SK-N-MC (cell line): Measurements from ENCODE around the gene METRNL.
"Not testable (repeated sequence)": the region's sequence is repeated elsewhere in the genome, so short reads cannot be mapped to it uniquely, and the experiment has no call there.

Experiments used
- DNase-seq: peaks from one replicate; pipeline ENCODE4 v3.0.0-alpha.2; 2011; ENCODE audit warnings: low read depth, low spot score
- H3K27ac ChIP-seq: fragments of 200-600 bp; sonication (generic); 2 replicates; pipeline ENCODE4 v1.5.1; 2016; ENCODE audit warnings: mixed run types
- H3K36me3 ChIP-seq: fragments of 200-600 bp; sonication (generic); 2 replicates; pipeline ENCODE4 v1.6.1; 2017; ENCODE audit warnings: antibody characterized with exemption, low read length, mixed read lengths; ENCODE audit not compliant: insufficient read depth
- H3K4me3 ChIP-seq: fragments of 200-600 bp; sonication (generic); 2 replicates; pipeline ENCODE4 v1.5.1; 2016
- H3K9ac ChIP-seq: fragments of 200-600 bp; sonication (generic); 2 replicates; pipeline ENCODE4 v1.8.0; 2017; ENCODE audit warnings: mixed run types, mixed read lengths; ENCODE audit not compliant: insufficient read length
- H3K9me3 ChIP-seq: fragments of 200-600 bp; sonication (generic); 2 replicates; pipeline ENCODE4 v1.6.1; 2017; ENCODE audit warnings: low read depth, mild to moderate bottlenecking, antibody characterized with exemption, low read length, moderate library complexity, mixed read lengths
- EZH2 ChIP-seq: fragments of 200-600 bp; sonication (generic); IDR thresholded peaks from one replicate; pipeline ENCODE4 v1.6.1; 2017; ENCODE audit warnings: antibody characterized with exemption
- FOXP2 ChIP-seq: optimal IDR thresholded peaks from 2 replicates; pipeline ENCODE3; 2011; ENCODE audit warnings: mild to moderate bottlenecking, moderate library complexity; ENCODE audit not compliant: insufficient read depth; ENCODE audit errors: extremely low read length, control extremely low read depth
- POLR2AphosphoS5 ChIP-seq: IDR thresholded peaks from 2 replicates; pipeline ENCODE4 v1.6.1; 2012; ENCODE audit warnings: mild to moderate bottlenecking, low read depth, low read length, borderline replicate concordance

The METRNL gene

GRCh38 chr17:83037084-83037873 lies 42.1 kb upstream of the METRNL start:
- Histone ChIP-seq H3K4me3 (no peak overlapping the region), H3K9me3 (peaks cover 6% of the 10 kb centered on the region; the same call in 1 of the 2 replicates), H3K36me3 (peaks cover 7% of the 10 kb centered on the region; the same call in 1 of the 2 replicates), H3K27ac (0 out of 2 replicates have a peak overlapping the region, but pooled peaks have one; percentile 9), H3K9ac (no peak overlapping the region)
- no peak for TF ChIP-seq FOXP2
- TF ChIP-seq EZH2, result no peak
- TF ChIP-seq POLR2AphosphoS5, result no peak
- DNase-seq, result no peak

DNA sequence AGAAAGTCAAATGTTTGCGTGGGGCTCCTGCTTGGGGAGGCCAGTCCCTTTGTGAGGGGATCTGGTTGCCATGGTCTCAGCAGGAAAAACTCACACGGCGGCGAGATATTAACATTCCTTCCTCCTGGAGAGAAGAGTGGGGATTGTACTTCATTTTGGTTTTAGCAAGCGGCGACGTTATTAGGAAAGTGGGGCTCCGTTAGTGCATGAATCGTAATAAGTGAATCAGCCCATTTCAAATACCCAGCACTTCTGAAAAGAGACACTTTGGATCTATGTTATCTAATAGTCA lies 41.6 kb upstream of the METRNL start:
- Histone ChIP-seq H3K4me3 (no peak overlapping the region), H3K27ac (0 out of 2 replicates have a peak overlapping the region, but pooled peaks have one; percentile 9), H3K9ac (no peak overlapping the region), H3K9me3 (peaks cover 11% of the 10 kb centered on the region; the same call in 1 of the 2 replicates), H3K36me3 (peaks cover 10% of the 10 kb centered on the region; the same call in 1 of the 2 replicates)
- TF ChIP-seq FOXP2 (no peak), EZH2 (no peak), POLR2AphosphoS5 (no peak)
- no peak for DNase-seq

GRCh38 chr17:83038983-83039382 lies 40.4 kb upstream of the METRNL start:
- not testable (repeated sequence) for H3K27ac ChIP-seq, H3K9ac ChIP-seq, H3K4me3 ChIP-seq, DNase-seq
- Histone ChIP-seq H3K36me3 (peaks cover 10% of the 10 kb centered on the region; the same call in 1 of the 2 replicates), H3K9me3 (peaks cover 15% of the 10 kb centered on the region; the same call in 1 of the 2 replicates)

DNA sequence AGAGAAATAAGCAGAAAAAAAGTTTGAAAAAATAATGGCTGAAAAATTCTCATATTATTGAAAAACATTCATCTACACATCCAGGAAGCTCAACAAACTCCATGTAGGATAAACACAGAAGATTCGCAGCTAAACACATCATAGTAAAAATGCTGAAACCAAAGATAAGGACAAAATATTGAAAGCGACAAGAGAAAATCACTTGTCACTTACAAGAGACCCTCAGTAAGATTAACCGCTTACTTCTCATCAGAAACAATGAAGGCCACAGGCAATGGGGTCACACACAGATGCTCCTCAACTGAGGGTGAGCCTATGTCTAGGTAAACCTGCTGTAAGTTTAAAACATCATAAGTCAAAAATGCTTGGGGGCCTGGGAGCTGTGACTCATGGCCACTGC lies 38.1 kb upstream of the METRNL start:
- TF ChIP-seq EZH2 (no peak), POLR2AphosphoS5 (no peak), FOXP2 (no peak)
- peaks cover 15% of the 10 kb centered on the region; the same call in 1 of the 2 replicates for H3K9me3 ChIP-seq
- no peak overlapping the region for H3K27ac ChIP-seq
- H3K9ac ChIP-seq, result no peak overlapping the region
- no peak for DNase-seq
- no peak overlapping the region for H3K4me3 ChIP-seq
- peaks cover 5% of the 10 kb centered on the region for H3K36me3 ChIP-seq

DNA sequence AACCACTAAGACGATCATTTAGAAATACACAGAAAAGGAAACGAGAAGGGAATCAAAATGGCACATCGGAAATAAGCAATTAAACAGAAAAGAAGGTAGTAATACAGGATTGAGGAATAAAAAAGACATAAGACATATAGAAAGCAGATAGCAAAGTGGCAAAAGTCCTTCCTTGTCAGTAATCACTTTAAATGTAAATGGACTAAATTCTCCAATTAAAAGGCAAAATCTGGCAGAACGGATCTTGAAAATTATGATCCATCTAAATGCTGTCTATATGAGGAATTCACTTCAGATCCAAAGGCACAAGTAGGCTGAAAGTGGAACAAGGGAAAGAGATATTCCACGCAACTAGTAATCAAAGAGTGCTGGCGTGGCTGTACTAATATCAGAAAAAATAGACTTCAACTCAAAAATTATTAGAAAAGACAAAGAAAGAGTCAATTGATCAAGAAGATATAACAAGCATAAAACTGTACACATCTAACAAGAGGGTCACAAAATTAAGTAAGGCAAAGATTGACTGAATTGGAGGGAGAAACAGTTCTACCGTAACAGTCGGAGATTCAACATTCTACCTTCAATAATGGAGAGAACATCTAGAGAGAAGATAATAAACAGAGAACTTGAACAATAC lies 36.8 kb upstream of the METRNL start:
- H3K4me3 ChIP-seq, result no peak overlapping the region
- no peak for DNase-seq
- no peak overlapping the region for H3K27ac ChIP-seq
- peaks cover 13% of the 10 kb centered on the region for H3K36me3 ChIP-seq
- peaks cover 17% of the 10 kb centered on the region; the same call in 1 of the 2 replicates for H3K9me3 ChIP-seq
- no peak overlapping the region for H3K9ac ChIP-seq
- TF ChIP-seq POLR2AphosphoS5 (no peak), EZH2 (no peak), FOXP2 (no peak)

- not testable (repeated sequence) for DNase-seq, H3K27ac ChIP-seq, H3K4me3 ChIP-seq, H3K9ac ChIP-seq
- Histone ChIP-seq H3K36me3 (peaks cover 13% of the 10 kb centered on the region), H3K9me3 (peaks cover 17% of the 10 kb centered on the region; the same call in 1 of the 2 replicates)
Observed at GRCh38 chr17:83044479-83044878, 34.9 kb upstream of the METRNL start.

DNA sequence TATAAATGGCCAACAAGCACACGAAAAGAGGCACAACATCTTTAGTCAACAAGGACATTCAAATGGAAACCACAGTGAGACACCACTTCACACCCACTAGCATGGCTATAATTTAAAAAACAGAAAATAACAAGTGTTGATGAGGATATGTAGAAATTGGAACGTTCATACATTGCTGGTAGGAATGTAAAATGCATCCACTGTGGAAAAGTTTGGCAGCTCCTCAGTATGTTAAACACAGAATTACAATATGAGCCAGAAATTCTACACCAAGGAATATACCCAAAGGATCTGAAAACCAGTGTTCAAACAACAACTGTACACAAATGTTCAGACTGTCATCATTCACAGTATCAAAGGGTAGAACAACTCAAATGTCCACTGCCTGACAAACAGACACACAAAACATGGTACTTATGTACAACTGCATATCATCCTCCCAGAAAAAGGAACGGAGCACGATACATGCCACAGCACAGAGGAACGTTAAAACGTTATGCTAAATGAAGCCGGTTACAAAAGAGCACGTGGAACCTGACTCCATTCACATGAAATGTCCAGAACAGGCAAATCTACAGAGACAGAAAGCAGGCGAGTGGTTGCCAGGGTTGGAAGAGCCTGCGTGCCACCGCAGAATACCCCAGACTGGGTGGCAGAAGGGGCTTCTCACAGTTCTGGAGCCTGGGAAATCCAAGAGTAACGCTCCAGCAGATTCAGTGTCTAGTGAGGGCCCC lies 32.8 kb upstream of the METRNL start:
- Histone ChIP-seq H3K9ac (no peak overlapping the region), H3K4me3 (no peak overlapping the region), H3K36me3 (peaks cover 13% of the 10 kb centered on the region), H3K27ac (no peak overlapping the region), H3K9me3 (peaks cover 14% of the 10 kb centered on the region; the same call in 1 of the 2 replicates)
- TF ChIP-seq EZH2 (no peak), POLR2AphosphoS5 (no peak), FOXP2 (no peak)
- no peak for DNase-seq

DNA sequence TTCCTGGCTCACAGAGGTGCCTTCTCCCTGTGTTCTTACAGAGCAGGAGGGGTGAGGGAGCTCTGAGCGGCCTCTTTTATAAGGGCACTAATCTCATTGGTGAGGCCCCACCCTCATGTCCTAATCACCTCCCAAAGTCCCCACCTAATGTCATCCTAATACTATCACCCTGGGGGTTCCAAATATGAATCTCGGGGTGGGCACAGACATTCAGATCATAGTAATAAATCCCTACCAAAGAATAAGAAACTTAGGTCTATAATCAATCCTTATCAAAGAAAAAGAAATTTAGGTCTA lies 32.3 kb upstream of the METRNL start:
- 0 out of 2 replicates have a peak, but pooled peaks cover 13% of the 10 kb centered on the region for H3K9me3 ChIP-seq
- H3K4me3 ChIP-seq, result no peak overlapping the region
- no peak overlapping the region for H3K27ac ChIP-seq
- H3K36me3 ChIP-seq, result peaks cover 13% of the 10 kb centered on the region
- H3K9ac ChIP-seq, result no peak overlapping the region
- TF ChIP-seq EZH2 (no peak), POLR2AphosphoS5 (no peak), FOXP2 (no peak)
- no peak for DNase-seq

DNA sequence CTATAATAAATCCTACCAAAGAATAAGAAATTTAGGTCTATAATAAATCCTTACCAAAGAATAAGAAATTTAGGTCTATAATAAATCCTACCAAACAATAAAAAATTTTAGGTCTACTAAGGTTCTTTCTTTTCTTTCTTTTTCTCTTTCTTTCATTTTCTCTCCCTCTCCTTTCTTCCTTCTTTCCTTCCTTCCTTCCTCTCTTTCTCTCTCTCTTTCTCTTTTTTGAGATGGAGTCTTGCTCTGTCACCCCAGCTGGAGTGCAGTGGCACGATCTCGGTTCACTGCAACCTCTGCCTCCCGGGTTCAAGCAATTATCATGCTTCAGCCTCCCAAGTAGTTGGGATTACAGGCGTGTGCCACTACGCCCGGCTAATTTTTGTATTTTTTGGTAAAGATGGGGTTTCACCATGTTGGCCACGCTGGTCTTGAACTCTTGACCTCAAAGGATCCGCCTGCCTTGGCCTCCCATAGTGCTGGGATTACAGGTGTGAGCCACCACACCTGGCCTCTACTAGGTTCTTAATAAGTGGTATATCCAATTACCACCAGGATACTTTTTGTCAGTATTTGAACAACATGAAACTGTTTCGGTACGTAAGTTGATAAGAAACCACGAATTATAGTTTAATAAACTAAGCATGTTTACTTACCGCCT lies 31.5 kb upstream of the METRNL start:
- H3K36me3 ChIP-seq, H3K4me3 ChIP-seq, H3K9ac ChIP-seq, DNase-seq, H3K27ac ChIP-seq, H3K9me3 ChIP-seq: not testable (repeated sequence)
